IPS-15b (cell line): ENCODE data around the gene TOX2.

Experiments
- H3K27me3 ChIP-seq: one replicate; pipeline ENCODE4 v1.6.1; 2013; ENCODE audit warnings: low read length; ENCODE audit not compliant: control insufficient read depth, insufficient read depth
- H3K36me3 ChIP-seq: one replicate; pipeline ENCODE4 v1.6.1; 2013; ENCODE audit warnings: low read length; ENCODE audit not compliant: control insufficient read depth, insufficient read depth
- H3K4me1 ChIP-seq: one replicate; pipeline ENCODE4 v1.6.1; 2013; ENCODE audit warnings: mild to moderate bottlenecking, low read length; ENCODE audit not compliant: control insufficient read depth, insufficient read depth
- H3K4me3 ChIP-seq: one replicate; pipeline ENCODE4 v1.5.1; 2013; ENCODE audit warnings: low read depth, low read length
- H3K9ac ChIP-seq: one replicate; pipeline ENCODE4 v1.6.1; 2013; ENCODE audit warnings: low read depth, mild to moderate bottlenecking, low read length
- H3K9me3 ChIP-seq: one replicate; pipeline ENCODE4 v1.6.1; 2013; ENCODE audit warnings: mild to moderate bottlenecking, low read length; ENCODE audit not compliant: control insufficient read depth, insufficient read depth

TOX2 gene

GRCh38 chr20:44054849-44055248 lies 140.2 kb downstream of the TOX2 start:
- no peaks in the 10 kb centered on the region for H3K27me3 ChIP-seq

GRCh38 chr20:44056010-44056698 lies 141.5 kb downstream of the TOX2 start:
- Histone ChIP-seq H3K36me3 (no peaks in the 10 kb centered on the region), H3K27me3 (no peaks in the 10 kb centered on the region), H3K9ac (no peak overlapping the region)

More at GRCh38 chr20:44054849-44055248, 140.2 kb downstream of the TOX2 start:
- no peak overlapping the region for H3K4me3 ChIP-seq
- no peaks in the 10 kb centered on the region for H3K9me3 ChIP-seq
- no peaks in the 10 kb centered on the region for H3K4me1 ChIP-seq
- H3K9ac ChIP-seq = no peak overlapping the region
- no peaks in the 10 kb centered on the region for H3K36me3 ChIP-seq

DNA sequence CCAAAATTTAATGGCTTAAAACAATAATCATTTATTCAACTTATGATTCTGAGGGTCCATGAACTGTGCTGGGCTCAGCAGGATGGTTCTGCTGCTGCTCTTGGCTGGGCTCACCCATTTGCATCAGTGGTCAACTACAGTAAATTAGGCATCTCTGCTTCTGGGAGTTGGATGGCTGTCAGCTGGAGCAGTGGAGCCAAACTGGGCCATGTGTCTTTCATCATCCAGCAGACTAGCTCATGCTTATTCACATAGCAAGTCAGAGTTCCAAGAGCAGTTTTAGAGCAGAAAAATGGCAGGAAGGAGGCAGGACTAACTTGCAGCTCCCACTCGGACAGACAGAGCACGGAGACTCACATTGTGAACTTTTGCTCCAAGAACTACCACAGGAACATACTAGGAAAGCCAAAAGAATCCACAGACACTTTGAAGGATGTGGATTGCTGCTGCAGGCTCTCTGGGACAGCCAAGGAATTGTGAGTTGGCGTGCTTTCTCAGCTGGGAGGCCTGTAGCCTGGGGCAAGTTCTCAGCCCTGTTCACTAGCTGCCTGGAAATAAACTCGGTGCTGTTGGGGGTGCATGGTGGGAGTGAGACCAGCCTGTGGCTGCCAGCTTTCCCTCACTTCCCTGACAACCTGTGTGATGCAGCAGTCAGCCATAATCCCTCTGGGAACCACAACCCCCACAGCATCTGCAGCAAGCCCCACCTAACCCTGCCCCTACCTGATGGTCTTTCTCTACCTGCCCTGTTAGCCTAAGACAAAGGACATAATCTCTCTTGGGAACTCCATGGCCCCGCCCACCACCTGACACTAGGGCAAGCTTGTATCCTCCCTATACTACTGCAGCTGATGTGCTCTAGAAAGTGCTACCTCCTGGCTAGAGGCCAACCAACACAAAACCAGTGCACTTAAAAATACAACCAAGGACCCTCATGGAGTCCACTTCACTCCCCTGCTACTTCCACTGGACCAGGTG lies 143.3 kb downstream of the TOX2 start:
- H3K9me3 ChIP-seq = no peaks in the 10 kb centered on the region
- no peak overlapping the region for H3K4me3 ChIP-seq
- no peak overlapping the region for H3K9ac ChIP-seq
- no peaks in the 10 kb centered on the region for H3K27me3 ChIP-seq
- no peaks in the 10 kb centered on the region for H3K4me1 ChIP-seq
- H3K36me3 ChIP-seq = no peaks in the 10 kb centered on the region

More at GRCh38 chr20:44056010-44056698, 141.5 kb downstream of the TOX2 start:
- H3K4me1 ChIP-seq = no peaks in the 10 kb centered on the region
- H3K4me3 ChIP-seq = no peak overlapping the region
- H3K9me3 ChIP-seq = no peaks in the 10 kb centered on the region

GRCh38 chr20:44064501-44065400 lies 150.1 kb downstream of the TOX2 start:
- no peaks in the 10 kb centered on the region for H3K27me3 ChIP-seq
- no peak overlapping the region for H3K9ac ChIP-seq
- no peaks in the 10 kb centered on the region for H3K36me3 ChIP-seq
- H3K4me3 ChIP-seq = no peak overlapping the region
- H3K4me1 ChIP-seq = no peaks in the 10 kb centered on the region
- H3K9me3 ChIP-seq = no peaks in the 10 kb centered on the region

DNA sequence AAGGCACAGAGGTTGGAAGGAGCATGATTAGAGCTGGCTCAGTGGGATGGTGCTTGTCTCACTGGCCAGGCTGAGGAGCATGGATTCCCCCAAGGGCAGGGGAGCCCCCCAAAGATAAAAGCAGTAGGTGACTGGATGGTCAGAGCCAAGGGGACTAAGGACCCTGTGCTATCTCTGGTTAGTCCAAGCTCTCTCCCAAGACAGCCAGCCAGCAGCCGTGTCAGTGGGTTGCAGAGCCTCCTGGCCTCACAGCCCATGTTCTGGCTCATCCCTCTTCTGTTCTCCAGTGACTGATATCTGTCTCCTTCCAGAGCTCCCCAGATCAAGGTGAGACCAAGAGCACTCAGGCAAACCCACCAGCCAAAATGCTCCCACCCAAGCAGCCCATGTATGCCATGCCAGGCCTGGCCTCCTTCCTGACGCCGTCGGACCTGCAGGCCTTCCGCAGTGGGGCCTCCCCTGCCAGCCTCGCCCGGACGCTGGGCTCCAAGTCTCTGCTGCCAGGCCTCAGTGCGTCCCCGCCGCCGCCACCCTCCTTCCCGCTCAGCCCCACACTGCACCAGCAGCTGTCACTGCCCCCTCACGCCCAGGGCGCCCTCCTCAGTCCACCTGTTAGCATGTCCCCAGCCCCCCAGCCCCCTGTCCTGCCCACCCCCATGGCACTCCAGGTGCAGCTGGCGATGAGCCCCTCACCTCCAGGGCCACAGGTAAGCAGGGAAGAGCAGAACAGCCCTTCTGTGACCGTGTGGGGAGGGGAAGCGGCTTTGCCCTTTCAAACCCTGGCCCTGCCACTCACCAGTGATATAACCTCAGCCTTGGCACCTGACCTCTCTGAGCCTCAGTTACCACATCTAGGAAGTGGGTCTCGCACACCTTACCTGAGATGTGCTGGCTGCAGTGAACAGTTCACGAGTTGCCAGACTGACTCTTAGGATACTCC lies 151.0 kb downstream of the TOX2 start:
- H3K4me1 ChIP-seq = no peaks in the 10 kb centered on the region
- no peak overlapping the region for H3K9ac ChIP-seq

DNA sequence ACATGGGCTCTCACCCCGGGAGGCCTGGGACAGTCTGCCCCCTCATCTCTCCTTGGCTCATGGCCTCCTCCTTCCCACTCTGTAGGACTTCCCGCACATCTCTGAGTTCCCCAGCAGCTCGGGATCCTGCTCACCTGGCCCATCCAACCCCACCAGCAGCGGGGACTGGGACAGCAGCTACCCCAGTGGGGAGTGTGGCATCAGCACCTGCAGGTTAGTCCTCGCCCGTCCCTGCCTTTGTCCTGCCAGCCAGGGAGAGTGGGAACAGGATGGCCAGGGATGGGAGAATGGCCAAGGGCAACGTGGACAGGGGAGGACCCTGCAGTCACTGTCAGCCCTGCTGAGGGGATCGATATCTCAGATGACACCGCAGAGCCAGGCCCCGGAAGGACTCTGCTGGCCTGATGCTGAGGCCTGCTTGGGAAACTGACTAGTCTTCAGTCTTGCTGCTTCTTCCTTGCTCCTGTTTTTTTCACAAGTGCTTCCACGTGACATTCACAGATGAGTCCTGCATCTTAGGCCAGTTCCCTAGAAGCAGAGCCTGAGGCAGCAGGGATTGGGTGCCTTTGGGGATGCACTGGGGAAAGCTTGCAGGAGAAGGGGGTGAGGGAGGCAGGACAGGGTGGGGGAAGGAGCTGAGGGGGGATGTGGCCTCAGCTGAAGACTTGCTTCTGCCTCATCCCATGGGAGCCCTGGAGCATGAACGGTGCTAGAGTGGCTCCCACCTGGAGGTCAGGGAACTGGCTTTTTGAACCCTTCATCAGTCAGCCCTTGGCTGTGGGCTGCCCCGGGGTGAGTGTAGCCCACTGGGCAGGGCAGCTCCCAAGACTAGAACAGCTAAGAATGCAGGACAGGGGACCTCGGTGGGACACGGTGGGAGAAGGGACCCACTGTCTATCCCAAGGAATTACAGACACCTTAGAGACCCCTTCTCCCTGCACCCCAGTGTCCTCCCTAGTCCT lies 152.3 kb downstream of the TOX2 start:
- Histone ChIP-seq H3K4me1 (no peaks in the 10 kb centered on the region), H3K27me3 (no peaks in the 10 kb centered on the region), H3K9me3 (no peaks in the 10 kb centered on the region), H3K9ac (no peak overlapping the region), H3K36me3 (no peaks in the 10 kb centered on the region), H3K4me3 (no peak overlapping the region)

More for the DNA sequence above, 151.0 kb downstream of the TOX2 start:
- no peaks in the 10 kb centered on the region for H3K27me3 ChIP-seq
- H3K4me3 ChIP-seq = no peak overlapping the region
- no peaks in the 10 kb centered on the region for H3K9me3 ChIP-seq
- H3K36me3 ChIP-seq = no peaks in the 10 kb centered on the region

- Histone ChIP-seq H3K4me1 (no peaks in the 10 kb centered on the region), H3K4me3 (no peak overlapping the region)
These were observed 153.0 kb downstream of the TOX2 start for GRCh38 chr20:44067650-44068081.

GRCh38 chr20:44068316-44069201 lies 153.9 kb downstream of the TOX2 start:
- Histone ChIP-seq H3K9me3 (no peaks in the 10 kb centered on the region), H3K36me3 (no peaks in the 10 kb centered on the region), H3K27me3 (no peaks in the 10 kb centered on the region), H3K9ac (no peak overlapping the region), H3K4me3 (no peak overlapping the region), H3K4me1 (no peaks in the 10 kb centered on the region)

More at GRCh38 chr20:44067650-44068081, 153.0 kb downstream of the TOX2 start:
- Histone ChIP-seq H3K9ac (no peak overlapping the region), H3K36me3 (no peaks in the 10 kb centered on the region), H3K9me3 (no peaks in the 10 kb centered on the region), H3K27me3 (no peaks in the 10 kb centered on the region)

DNA sequence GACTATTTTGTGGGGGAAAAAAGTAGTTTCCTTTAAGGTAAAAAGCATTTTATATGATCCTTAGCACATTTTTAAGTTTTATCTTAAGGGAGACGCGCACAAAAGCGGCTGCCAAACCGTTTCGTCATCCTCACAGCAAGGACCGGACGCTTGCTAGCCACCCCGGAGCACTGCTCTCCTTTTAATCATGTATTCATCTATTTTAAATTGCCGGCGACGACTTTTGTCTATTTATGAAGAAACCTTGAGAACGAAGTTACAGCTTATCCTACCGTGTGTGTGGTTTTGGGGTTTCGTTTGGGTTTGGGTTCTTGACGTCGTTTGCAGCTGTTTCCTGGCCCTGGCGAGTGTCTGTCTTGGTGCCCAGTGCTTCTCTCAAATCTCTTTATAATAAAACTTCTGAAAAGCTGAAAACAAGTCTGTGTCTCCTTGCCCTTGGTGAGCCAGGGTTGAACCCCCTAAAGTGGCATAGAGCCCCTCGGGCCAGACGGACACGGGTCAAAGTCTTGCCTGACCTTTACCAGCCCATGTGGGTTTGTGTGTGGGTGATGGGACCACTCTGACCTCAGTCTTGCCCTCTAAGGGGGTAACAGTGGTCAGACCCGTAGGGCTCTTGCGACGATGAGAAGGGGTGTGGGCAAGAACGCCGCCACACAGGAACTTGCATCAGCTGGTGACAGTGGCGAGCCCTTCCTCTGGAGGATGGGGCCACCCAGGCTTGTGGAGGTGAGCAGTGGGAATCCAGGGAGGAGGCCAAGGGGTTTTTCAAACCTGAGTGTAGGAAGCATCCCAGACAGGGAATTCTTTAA lies 154.8 kb downstream of the TOX2 start:
- Histone ChIP-seq H3K9ac (no peak overlapping the region), H3K4me3 (no peak overlapping the region), H3K4me1 (no peaks in the 10 kb centered on the region), H3K36me3 (no peaks in the 10 kb centered on the region), H3K9me3 (no peaks in the 10 kb centered on the region), H3K27me3 (no peaks in the 10 kb centered on the region)
